H9 (cell line): ENCODE data around the gene EHD2. TPM values are rescaled to one million over a fixed set of nuclear protein-coding genes. Genes with fewer than 3 reads are reported as not detected.
"Not testable (repeated sequence)": the region's sequence is repeated elsewhere in the genome, so short reads cannot be mapped to it uniquely, and the experiment has no call there.

Source experiments
- DNase-seq: peaks from one replicate; pipeline ENCODE4 v3.0.0-alpha.2; 2017
- H2AFZ ChIP-seq: one replicate; pipeline ENCODE4 v1.6.1; 2013; ENCODE audit warnings: mild to moderate bottlenecking, low read length, control low read depth, moderate library complexity
- H2AK5ac ChIP-seq: 2 replicates; pipeline ENCODE4 v1.6.1; 2013; ENCODE audit warnings: low read length, control low read depth, mixed read lengths; ENCODE audit not compliant: insufficient read length
- H2BK120ac ChIP-seq: one replicate; pipeline ENCODE4 v1.6.1; 2013; ENCODE audit warnings: low read depth, mild to moderate bottlenecking, low read length, control low read depth, inconsistent platforms; ENCODE audit not compliant: poor library complexity, severe bottlenecking
- H2BK12ac ChIP-seq: 2 replicates; pipeline ENCODE4 v1.6.1; 2013; ENCODE audit warnings: low read length, control low read depth, mixed read lengths, low read depth; ENCODE audit not compliant: insufficient read length
- H2BK15ac ChIP-seq: 2 replicates; pipeline ENCODE4 v1.6.1; 2013; ENCODE audit warnings: low read depth, low read length, control low read depth
- H2BK20ac ChIP-seq: one replicate; pipeline ENCODE4 v1.6.1; 2013; ENCODE audit warnings: low read depth, mild to moderate bottlenecking, low read length, control low read depth, inconsistent platforms; ENCODE audit not compliant: poor library complexity, severe bottlenecking
- H2BK5ac ChIP-seq: 2 replicates; pipeline ENCODE4 v1.6.1; 2013; ENCODE audit warnings: low read length, control low read depth, mixed read lengths; ENCODE audit not compliant: insufficient read length
- H3K14ac ChIP-seq: 2 replicates; pipeline ENCODE4 v1.6.1; 2013; ENCODE audit warnings: low read length, control low read depth; ENCODE audit not compliant: insufficient read depth
- H3K18ac ChIP-seq: 2 replicates; pipeline ENCODE4 v1.6.1; 2013; ENCODE audit warnings: low read depth, mild to moderate bottlenecking, mixed read lengths, low read length, control low read depth; ENCODE audit not compliant: insufficient read length
- H3K23ac ChIP-seq: 2 replicates; pipeline ENCODE4 v1.6.1; 2013; ENCODE audit warnings: low read length, control low read depth, mixed read lengths, low read depth; ENCODE audit not compliant: insufficient read length
- H3K23me2 ChIP-seq: 2 replicates; pipeline ENCODE4 v1.6.1; 2013; ENCODE audit warnings: low read depth, mild to moderate bottlenecking, mixed read lengths, low read length, control low read depth; ENCODE audit not compliant: insufficient read length, poor library complexity, severe bottlenecking
- H3K27ac ChIP-seq: 2 replicates; pipeline ENCODE4 v1.5.1; 2013; ENCODE audit warnings: low read length, control low read depth, mixed read lengths, low read depth; ENCODE audit not compliant: insufficient read length
- H3K27me3 ChIP-seq: 2 replicates; pipeline ENCODE4 v1.6.1; 2013; ENCODE audit warnings: low read length, control low read depth, inconsistent platforms; ENCODE audit not compliant: insufficient read depth
- H3K4ac ChIP-seq: 2 replicates; pipeline ENCODE4 v1.6.1; 2013; ENCODE audit warnings: low read depth, mild to moderate bottlenecking, control low read depth, inconsistent platforms, low read length, moderate library complexity
- H3K4me1 ChIP-seq: 2 replicates; pipeline ENCODE4 v1.6.1; 2013; ENCODE audit warnings: low read length, control low read depth, inconsistent platforms; ENCODE audit not compliant: insufficient read depth
- H3K4me2 ChIP-seq: 2 replicates; pipeline ENCODE4 v1.6.1; 2013; ENCODE audit warnings: low read length, control low read depth, mixed read lengths; ENCODE audit not compliant: insufficient read length, insufficient read depth
- H3K56ac ChIP-seq: 2 replicates; pipeline ENCODE4 v1.6.1; 2013; ENCODE audit warnings: low read depth, mild to moderate bottlenecking, mixed read lengths, low read length, control low read depth; ENCODE audit not compliant: insufficient read length
- H3K79me1 ChIP-seq: 2 replicates; pipeline ENCODE4 v1.6.1; 2013; ENCODE audit warnings: low read depth, mild to moderate bottlenecking, moderate library complexity, low read length, control low read depth, inconsistent platforms; ENCODE audit not compliant: insufficient read depth, poor library complexity, severe bottlenecking
- H3K79me2 ChIP-seq: 2 replicates; pipeline ENCODE4 v1.6.1; 2013; ENCODE audit warnings: low read length, control low read depth, inconsistent platforms; ENCODE audit not compliant: insufficient read depth
- H3K9ac ChIP-seq: 2 replicates; pipeline ENCODE4 v1.6.1; 2013; ENCODE audit warnings: low read length, control low read depth, mixed read lengths; ENCODE audit not compliant: insufficient read length; ENCODE audit errors: extremely low read depth
- H3K9me3 ChIP-seq: one replicate; pipeline ENCODE4 v1.6.1; 2013; ENCODE audit warnings: low read depth, low read length, inconsistent platforms; ENCODE audit not compliant: control insufficient read depth
- H3T11ph ChIP-seq: one replicate; pipeline ENCODE4 v1.6.1; 2013; ENCODE audit warnings: mild to moderate bottlenecking, low read length, control low read depth, inconsistent platforms
- H4K20me1 ChIP-seq: one replicate; pipeline ENCODE4 v1.6.1; 2013; ENCODE audit not compliant: control insufficient read depth, insufficient read length, insufficient read depth
- H4K5ac ChIP-seq: 2 replicates; pipeline ENCODE4 v1.6.1; 2013; ENCODE audit warnings: low read depth, mild to moderate bottlenecking, mixed read lengths, low read length, control low read depth; ENCODE audit not compliant: insufficient read length
- H4K8ac ChIP-seq: replicated peaks from 2 replicates; pipeline ENCODE4 v1.6.1; 2013; ENCODE audit warnings: low read length, control low read depth, mixed read lengths, low read depth; ENCODE audit not compliant: insufficient read length
- H4K91ac ChIP-seq: 2 replicates; pipeline ENCODE4 v1.6.1; 2013; ENCODE audit warnings: low read depth, mild to moderate bottlenecking, moderate library complexity, mixed read lengths, low read length, control low read depth; ENCODE audit not compliant: insufficient read length
- H3K27ac Mint-ChIP-seq, 3 experiments: 2 replicates in 2 of 3; 3 replicates in 1 of 3; pipeline ENCODE4 v1.8.0; 2020 to 2021; ENCODE audit warnings: mixed read lengths in 3 of 3, mild to moderate bottlenecking in 1 of 3, moderate library complexity in 1 of 3
- H3K27me3 Mint-ChIP-seq: 2 replicates; pipeline ENCODE4 v1.8.0; 2021; ENCODE audit warnings: low read depth, mild to moderate bottlenecking, moderate library complexity, mixed read lengths
- H3K36me3 Mint-ChIP-seq, 3 experiments: 2 replicates in 2 of 3; 3 replicates in 1 of 3; pipeline ENCODE4 v1.8.0; 2020 to 2021; ENCODE audit warnings: low read depth in 3 of 3, mixed read lengths in 3 of 3; ENCODE audit not compliant: insufficient read depth in 1 of 3
- H3K4me1 Mint-ChIP-seq, 2 experiments: 2 replicates each; pipeline ENCODE4 v1.8.0; 2020; ENCODE audit warnings: mixed read lengths in 2 of 2
- H3K4me3 Mint-ChIP-seq, 2 experiments: 2 replicates in 1 of 2; 3 replicates in 1 of 2; pipeline ENCODE4 v1.8.0; 2020 to 2021; ENCODE audit warnings: mild to moderate bottlenecking in 2 of 2, mixed read lengths in 2 of 2, moderate library complexity in 1 of 2
- H3K9me3 Mint-ChIP-seq, 2 experiments: 2 replicates in 1 of 2; 3 replicates in 1 of 2; pipeline ENCODE4 v1.8.0; 2020; ENCODE audit warnings: mild to moderate bottlenecking in 2 of 2, mixed read lengths in 2 of 2, moderate library complexity in 1 of 2
- WGBS: extraction: QIAGEN DNeasy Blood & Tissue Kit; methylation state at CpG from one replicate; pipeline ENCODE4 v1.1.7; 2013; ENCODE audit warnings: missing lambda C conversion rate, low lambda C conversion rate, mixed read lengths; ENCODE audit not compliant: insufficient read length; ENCODE audit errors: extremely low coverage; 5-methylcytosine and 5-hydroxymethylcytosine counted together
- total RNA-seq: library from RNA; stranded (reverse); gene quantifications from 2 replicates; pipeline ENCODE4 v1.2.1, GENCODE V29; 2021
- TF ChIP-seq, protein P1 (sequence below): fragments of 200-600 bp; sonication (generic); conservative IDR thresholded peaks from 3 replicates; pipeline ENCODE4 v1.8.0; 2021; ENCODE audit warnings: antibody characterized with exemption, mild to moderate bottlenecking

The EHD2 gene
- total RNA-seq, 1 experiment from 2014 or later: 19.7 TPM

DNA sequence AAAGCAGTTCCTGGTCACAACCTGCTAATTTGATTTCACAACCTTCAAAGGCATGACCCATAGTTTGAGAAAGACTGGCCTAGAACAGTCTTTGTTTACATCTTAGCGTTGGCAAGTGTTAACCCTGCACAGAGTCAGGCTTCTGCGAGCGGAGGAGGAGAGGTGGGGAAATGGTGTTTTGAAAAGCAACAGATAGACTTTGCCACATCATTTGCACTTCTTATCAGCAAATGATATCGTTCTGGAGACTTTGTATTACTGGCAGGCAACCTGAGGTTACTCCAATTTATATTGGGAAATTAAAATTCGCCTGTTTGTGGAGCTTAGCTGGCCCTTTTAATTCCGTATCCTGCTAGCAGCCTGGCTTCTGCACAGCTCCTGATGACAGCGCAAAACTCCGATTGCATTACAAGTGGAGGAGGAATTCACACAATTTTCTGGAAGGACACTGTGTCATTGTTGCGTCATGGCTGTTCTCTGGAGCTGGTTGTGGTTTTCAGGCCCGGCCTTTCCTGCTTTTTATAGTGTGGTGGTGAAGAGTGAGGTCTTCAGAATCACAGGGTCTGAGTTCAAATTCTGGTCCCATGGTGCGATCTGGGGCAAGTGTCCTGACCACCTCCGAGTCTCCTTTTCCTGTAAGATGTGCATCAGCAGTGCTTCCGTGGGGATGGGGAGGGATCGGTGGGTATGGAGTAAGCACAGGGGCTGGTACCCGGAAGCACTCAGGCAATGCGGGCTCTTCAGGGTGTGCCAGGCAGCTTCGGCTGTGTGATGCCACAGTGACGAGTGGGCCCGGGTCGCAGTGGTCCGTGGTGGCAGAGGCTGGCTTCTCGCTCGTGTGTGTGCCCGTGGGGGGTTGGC, 49.1 kb upstream of the EHD2 start:
- no peak overlapping the region for H3K27ac ChIP-seq
- H3K23ac ChIP-seq: no peak overlapping the region
- no CpG with 5 or more reads among the region's 24 CpGs for WGBS
- no peak overlapping the region for H2BK12ac ChIP-seq
- no peak overlapping the region for H2BK20ac ChIP-seq
- H3K79me1 ChIP-seq: peaks cover 7% of the 10 kb centered on the region
- H2BK15ac ChIP-seq: no peak overlapping the region
- no peak overlapping the region for H4K5ac ChIP-seq
- no peaks in the 10 kb centered on the region for H3K9me3 Mint-ChIP-seq
- H3K79me2 ChIP-seq: peaks cover 3% of the 10 kb centered on the region; the same call in 1 of the 2 replicates
- no peaks in the 10 kb centered on the region for H3K23me2 ChIP-seq
- H3T11ph ChIP-seq: no peak overlapping the region
- H3K4ac ChIP-seq: no peak overlapping the region
- no peak overlapping the region for H3K18ac ChIP-seq
- no peaks in the 10 kb centered on the region for H3K27me3 ChIP-seq
- no peak overlapping the region for H3K4me3 Mint-ChIP-seq
- H3K27ac Mint-ChIP-seq: peak overlapping the region in 2 of 3 experiments; percentile 2 to 81; a peak in 4 of 7 replicates
- H3K14ac ChIP-seq: no peak overlapping the region
- H3K36me3 Mint-ChIP-seq: peaks cover 2 to 4% (median 3%) of the 10 kb centered on the region in 3 experiments; a peak in 4 of 7 replicates
- H2BK120ac ChIP-seq: no peak overlapping the region
- no peak overlapping the region for H2BK5ac ChIP-seq
- no peaks in the 10 kb centered on the region for H3K27me3 Mint-ChIP-seq
- no peak overlapping the region for H3K9ac ChIP-seq
- H4K91ac ChIP-seq: no peak overlapping the region
- DNase-seq: no peak
- no peak overlapping the region for H4K8ac ChIP-seq
- no peak overlapping the region for H2AFZ ChIP-seq
- no peaks in the 10 kb centered on the region for H3K9me3 ChIP-seq
- no peak overlapping the region for H3K4me2 ChIP-seq
- no peak overlapping the region for H3K56ac ChIP-seq
- H4K20me1 ChIP-seq: no peaks in the 10 kb centered on the region
- peaks cover 14 to 15% of the 10 kb centered on the region in 2 experiments for H3K4me1 Mint-ChIP-seq
- no peaks in the 10 kb centered on the region; the same call in 1 of the 2 replicates for H3K4me1 ChIP-seq
- H2AK5ac ChIP-seq: no peak overlapping the region
- TF ChIP-seq, protein P1, sequence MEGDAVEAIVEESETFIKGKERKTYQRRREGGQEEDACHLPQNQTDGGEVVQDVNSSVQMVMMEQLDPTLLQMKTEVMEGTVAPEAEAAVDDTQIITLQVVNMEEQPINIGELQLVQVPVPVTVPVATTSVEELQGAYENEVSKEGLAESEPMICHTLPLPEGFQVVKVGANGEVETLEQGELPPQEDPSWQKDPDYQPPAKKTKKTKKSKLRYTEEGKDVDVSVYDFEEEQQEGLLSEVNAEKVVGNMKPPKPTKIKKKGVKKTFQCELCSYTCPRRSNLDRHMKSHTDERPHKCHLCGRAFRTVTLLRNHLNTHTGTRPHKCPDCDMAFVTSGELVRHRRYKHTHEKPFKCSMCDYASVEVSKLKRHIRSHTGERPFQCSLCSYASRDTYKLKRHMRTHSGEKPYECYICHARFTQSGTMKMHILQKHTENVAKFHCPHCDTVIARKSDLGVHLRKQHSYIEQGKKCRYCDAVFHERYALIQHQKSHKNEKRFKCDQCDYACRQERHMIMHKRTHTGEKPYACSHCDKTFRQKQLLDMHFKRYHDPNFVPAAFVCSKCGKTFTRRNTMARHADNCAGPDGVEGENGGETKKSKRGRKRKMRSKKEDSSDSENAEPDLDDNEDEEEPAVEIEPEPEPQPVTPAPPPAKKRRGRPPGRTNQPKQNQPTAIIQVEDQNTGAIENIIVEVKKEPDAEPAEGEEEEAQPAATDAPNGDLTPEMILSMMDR: no peak

DNA sequence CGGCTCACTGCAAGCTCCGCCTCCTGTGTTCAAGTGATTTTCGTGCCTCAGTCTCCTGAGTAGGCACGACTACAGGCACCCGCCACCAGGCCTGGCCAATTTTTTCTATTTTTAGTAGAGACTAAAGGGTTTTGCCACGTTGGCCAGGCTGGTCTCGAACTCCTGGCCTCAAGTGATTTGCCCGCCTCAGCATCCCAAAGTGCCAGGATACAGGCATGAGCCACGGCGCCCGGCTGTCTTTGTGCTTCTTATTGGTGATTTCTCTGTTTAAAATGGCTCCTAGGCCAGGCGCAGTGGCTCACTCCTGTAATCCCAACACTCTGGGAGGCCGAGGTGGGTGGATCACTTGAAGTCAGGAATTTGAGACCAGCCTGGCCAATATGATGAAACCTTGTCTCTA, 44.7 kb upstream of the EHD2 start:
- H3K18ac ChIP-seq, H3K27me3 Mint-ChIP-seq, H4K5ac ChIP-seq, H2BK20ac ChIP-seq, H3K79me2 ChIP-seq, H3K4me3 Mint-ChIP-seq, H3K14ac ChIP-seq, H3K9me3 ChIP-seq, H3K79me1 ChIP-seq, H3K4me2 ChIP-seq, H3K23ac ChIP-seq, H3K27ac Mint-ChIP-seq, H2BK12ac ChIP-seq, H3K27me3 ChIP-seq, H4K8ac ChIP-seq, H4K91ac ChIP-seq, H2BK15ac ChIP-seq, H3K4me1 ChIP-seq, H3K9me3 Mint-ChIP-seq, H3K27ac ChIP-seq, H2AK5ac ChIP-seq, H3T11ph ChIP-seq, H3K9ac ChIP-seq, H2BK5ac ChIP-seq, H2AFZ ChIP-seq, H3K4ac ChIP-seq, H3K23me2 ChIP-seq, H2BK120ac ChIP-seq, H4K20me1 ChIP-seq, DNase-seq, H3K56ac ChIP-seq: not testable (repeated sequence)
- no CpG with 5 or more reads among the region's 13 CpGs for WGBS
- H3K4me1 Mint-ChIP-seq: peaks cover 12 to 14% of the 10 kb centered on the region in 2 experiments
- H3K36me3 Mint-ChIP-seq: peaks cover 8 to 25% (median 16%) of the 10 kb centered on the region in 3 experiments; a peak in 6 of 7 replicates
